Right lobe of liver (tissue), 6 donors: ENCODE results near the gene PAK5. TPM values are rescaled to one million over a fixed set of nuclear protein-coding genes. Genes with fewer than 3 reads are reported as not detected.

Source experiments
- ATAC-seq, 4 donors: fragments of 200-7000 bp; cut with Tn5 transposase; one replicate each; pipeline ENCODE4 v1.9.1; 2020; ENCODE audit warnings: mild to moderate bottlenecking in 4 of 4, moderate library complexity in 4 of 4
- DNase-seq, 3 donors: peaks; one replicate each; pipeline ENCODE4 v3.0.0-alpha.2; 2020
- H3K27ac ChIP-seq, 3 donors: fragments of 200-600 bp; one replicate each; pipeline ENCODE4 v1.8.0; 2022
- H3K27me3 ChIP-seq, 2 donors: fragments of 200-600 bp; one replicate each; pipeline ENCODE4 v1.8.0; 2022
- H3K36me3 ChIP-seq, 4 donors: fragments of 200-600 bp; sonication (generic) in 1 of 4; one replicate each; pipeline versions ENCODE4 v1.5.1 to v1.8.0; 2017 to 2022; ENCODE audit warnings: control low read depth in 1 of 4
- H3K4me1 ChIP-seq, 4 donors: fragments of 200-600 bp; sonication (generic) in 1 of 4; one replicate each; pipeline versions ENCODE4 v1.5.1 to v1.8.0; 2017 to 2022; ENCODE audit warnings: control low read depth in 1 of 4
- H3K4me3 ChIP-seq, 3 donors: fragments of 200-600 bp; one replicate each; pipeline ENCODE4 v1.8.0; 2022
- H3K9me3 ChIP-seq, 4 donors: fragments of 200-600 bp; sonication (generic) in 1 of 4; one replicate each; pipeline versions ENCODE4 v1.5.1 to v1.8.0; 2017 to 2022; ENCODE audit warnings: control low read depth in 1 of 4
- POLR2A ChIP-seq: fragments of 450-650 bp; IDR thresholded peaks from one replicate; pipeline ENCODE4 v1.6.1; 2017; ENCODE audit warnings: antibody characterized with exemption, mild to moderate bottlenecking
- WGBS: methylation state at CpG from one replicate; pipeline ENCODE4 v1.1.6; 2018; ENCODE audit warnings: low coverage, low lambda C conversion rate; ENCODE audit not compliant: insufficient coverage; ENCODE audit errors: missing lambda C conversion rate; 5-methylcytosine and 5-hydroxymethylcytosine counted together
- intact Hi-C, 2 donors: fragments of 100-400 bp; cut with DNase I; formaldehyde crosslinking; loops; one replicate each; pipeline versions ENCODE4 v1.11.2 to v1.14.1; 2022
- total RNA-seq, 6 experiments: library from RNA; depleted of rRNA in 2 of 6; stranded (reverse); fragments of >200 nt in 2 of 6; fragmentation: NEBNext Ultra II Directional in 3 of 6; extraction: Animal tissue kit (Norgen Biotek cat#: 25700) in 3 of 6; gene quantifications; one replicate each; pipeline versions ENCODE4 v1.1.0 to v1.2.4, GENCODE V29; 2016 to 2023
- TF ChIP-seq, protein P1 (sequence below), 4 donors: fragments of 200-600 bp in 3 of 4; fragments of 450-650 bp in 1 of 4; IDR thresholded peaks; one replicate each; pipeline versions ENCODE4 v1.5.1 to v1.8.0; 2016 to 2022; ENCODE audit warnings: antibody characterized with exemption in 4 of 4, mild to moderate bottlenecking in 2 of 4
- donor health status: DM: no; HTN: yes; CAD: no.
- donor health status: DM: no; HTN: no; CAD: no.
- donor health status: DM: no; HTN: no; CAD: no.
- donor health status: DM: no; HTN: yes; CAD: no.
- donor health status: DM: no; HTN: yes; CAD: no.

PAK5 gene
- total RNA-seq, 6 experiments from 2014 or later = 0.05 to 0.07 TPM; not detected in 4

DNA sequence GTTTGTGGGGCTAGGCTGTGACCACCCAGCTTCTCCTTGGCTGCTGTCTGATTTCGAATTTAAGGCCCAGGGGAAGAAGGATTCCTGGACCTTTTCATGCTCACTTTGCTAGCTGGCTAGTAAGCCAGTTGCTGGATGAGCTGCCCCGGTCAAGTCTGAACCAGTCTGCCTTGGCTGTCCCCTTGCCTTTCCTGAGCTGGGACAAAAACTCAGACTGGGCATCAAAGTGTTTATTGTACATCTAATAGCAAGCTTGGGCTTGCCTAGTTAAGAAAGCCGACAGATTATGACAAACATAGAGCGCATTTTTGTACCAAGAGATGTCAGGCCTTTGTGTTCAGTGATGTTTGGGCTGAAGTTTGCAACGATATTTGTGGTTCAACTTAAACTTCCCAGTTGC lies 750 bp upstream of the PAK5 start:
- H3K9me3 ChIP-seq = no peaks in the 10 kb centered on the region
- TF ChIP-seq, protein P1, sequence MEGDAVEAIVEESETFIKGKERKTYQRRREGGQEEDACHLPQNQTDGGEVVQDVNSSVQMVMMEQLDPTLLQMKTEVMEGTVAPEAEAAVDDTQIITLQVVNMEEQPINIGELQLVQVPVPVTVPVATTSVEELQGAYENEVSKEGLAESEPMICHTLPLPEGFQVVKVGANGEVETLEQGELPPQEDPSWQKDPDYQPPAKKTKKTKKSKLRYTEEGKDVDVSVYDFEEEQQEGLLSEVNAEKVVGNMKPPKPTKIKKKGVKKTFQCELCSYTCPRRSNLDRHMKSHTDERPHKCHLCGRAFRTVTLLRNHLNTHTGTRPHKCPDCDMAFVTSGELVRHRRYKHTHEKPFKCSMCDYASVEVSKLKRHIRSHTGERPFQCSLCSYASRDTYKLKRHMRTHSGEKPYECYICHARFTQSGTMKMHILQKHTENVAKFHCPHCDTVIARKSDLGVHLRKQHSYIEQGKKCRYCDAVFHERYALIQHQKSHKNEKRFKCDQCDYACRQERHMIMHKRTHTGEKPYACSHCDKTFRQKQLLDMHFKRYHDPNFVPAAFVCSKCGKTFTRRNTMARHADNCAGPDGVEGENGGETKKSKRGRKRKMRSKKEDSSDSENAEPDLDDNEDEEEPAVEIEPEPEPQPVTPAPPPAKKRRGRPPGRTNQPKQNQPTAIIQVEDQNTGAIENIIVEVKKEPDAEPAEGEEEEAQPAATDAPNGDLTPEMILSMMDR (IDR thresholded peaks at IDR 0.05) = no peak
- no peak for TF ChIP-seq POLR2A
- no peak overlapping the region for H3K27ac ChIP-seq
- H3K4me3 ChIP-seq = no peak overlapping the region
- no peak for ATAC-seq
- H3K36me3 ChIP-seq = no peaks in the 10 kb centered on the region
- DNase-seq = no peak
- 61% methylated on average over 4 of the region's 5 CpGs for WGBS
- peaks cover 0 to 10% of the 10 kb centered on the region in 2 donors for H3K27me3 ChIP-seq
- intact Hi-C loops = no loop called here
- H3K4me1 ChIP-seq = no peaks in the 10 kb centered on the region

DNA sequence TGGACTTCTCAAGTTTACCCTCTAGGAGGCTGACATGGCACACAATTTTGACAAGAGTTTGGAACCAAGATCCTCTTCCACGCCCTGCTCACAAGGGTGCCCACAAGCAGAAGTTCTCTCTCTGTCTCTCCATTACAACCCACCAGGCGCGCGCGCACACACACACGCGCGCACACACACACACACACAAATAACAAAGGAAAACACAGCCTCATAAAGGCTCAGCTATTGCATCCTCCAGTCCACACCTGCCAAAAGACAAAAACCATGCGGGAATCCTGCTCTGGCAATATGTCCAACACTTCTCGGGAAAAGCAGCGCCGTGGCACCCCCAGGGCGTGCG lies 870 bp downstream of the PAK5 start:
- ATAC-seq (no peak), DNase-seq (no peak)
- 6% methylated on average over 13 of the region's 14 CpGs for WGBS
- Histone ChIP-seq H3K4me3 (no peak overlapping the region), H3K27me3 (peaks cover 0 to 10% of the 10 kb centered on the region in 2 donors), H3K4me1 (no peaks in the 10 kb centered on the region), H3K36me3 (no peaks in the 10 kb centered on the region), H3K9me3 (no peaks in the 10 kb centered on the region), H3K27ac (no peak overlapping the region)
- intact Hi-C loops = no loop called here
- no peak for TF ChIP-seq POLR2A
- TF ChIP-seq, protein P1 (IDR thresholded peaks at IDR 0.05) = no peak

DNA sequence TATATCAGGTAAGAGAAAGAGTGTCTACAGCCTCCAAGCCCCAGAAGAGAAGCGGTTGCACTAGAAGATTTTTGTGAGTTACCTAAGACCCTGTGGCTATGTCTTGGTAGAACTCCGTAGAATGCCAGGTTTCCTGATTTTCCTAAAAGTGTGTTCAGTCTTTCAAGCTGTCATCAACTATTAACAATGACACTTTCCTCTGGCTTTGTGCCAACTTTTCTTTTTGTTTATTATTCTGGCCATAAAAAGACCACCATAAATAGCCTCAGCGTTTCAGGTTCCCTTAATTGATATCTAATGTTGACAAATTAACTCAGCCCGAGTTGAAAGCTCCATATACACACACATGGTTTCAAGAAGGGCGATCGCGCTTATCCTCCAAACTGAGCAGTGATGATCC lies 1.2 kb downstream of the PAK5 start:
- Histone ChIP-seq H3K9me3 (no peaks in the 10 kb centered on the region), H3K36me3 (no peaks in the 10 kb centered on the region), H3K27me3 (peaks cover 0 to 10% of the 10 kb centered on the region in 2 donors), H3K4me1 (no peaks in the 10 kb centered on the region), H3K4me3 (no peak overlapping the region), H3K27ac (no peak overlapping the region)
- DNase-seq = no peak
- intact Hi-C loops = no loop called here
- ATAC-seq = no peak
- WGBS = 34% methylated on average over 5 of the region's 7 CpGs
- no peak for TF ChIP-seq POLR2A

DNA sequence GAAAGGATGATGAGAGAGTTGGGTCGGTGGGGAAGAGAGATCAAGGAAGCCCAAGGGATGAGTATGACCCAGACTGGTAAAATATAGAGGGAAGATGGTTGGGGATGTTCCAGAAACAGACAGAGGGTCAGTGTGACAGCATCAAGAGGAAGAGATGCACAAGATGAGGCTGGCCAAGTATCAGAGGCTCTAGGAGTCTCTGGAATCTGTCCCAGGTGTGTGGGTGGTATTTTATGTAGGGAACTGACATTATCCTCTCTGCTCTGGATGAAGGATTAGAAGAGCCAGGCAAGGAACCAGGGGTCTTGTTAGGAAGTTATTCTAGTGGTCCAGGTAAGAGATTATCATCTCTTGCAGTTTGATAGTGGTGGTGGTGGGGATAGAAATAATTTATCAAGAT lies 3.6 kb downstream of the PAK5 start:
- H3K4me3 ChIP-seq = no peak overlapping the region
- H3K36me3 ChIP-seq = no peaks in the 10 kb centered on the region
- intact Hi-C loops = no loop called here
- no peak for TF ChIP-seq POLR2A
- TF ChIP-seq, protein P1 (IDR thresholded peaks at IDR 0.05) = no peak
- no peak overlapping the region for H3K27ac ChIP-seq
- no peak for ATAC-seq
- 40% methylated on average over 1 of the region's 1 CpG for WGBS
- no peak for DNase-seq
- H3K4me1 ChIP-seq = no peaks in the 10 kb centered on the region
- no peaks in the 10 kb centered on the region for H3K9me3 ChIP-seq
- H3K27me3 ChIP-seq = peaks cover 0 to 10% of the 10 kb centered on the region in 2 donors

DNA sequence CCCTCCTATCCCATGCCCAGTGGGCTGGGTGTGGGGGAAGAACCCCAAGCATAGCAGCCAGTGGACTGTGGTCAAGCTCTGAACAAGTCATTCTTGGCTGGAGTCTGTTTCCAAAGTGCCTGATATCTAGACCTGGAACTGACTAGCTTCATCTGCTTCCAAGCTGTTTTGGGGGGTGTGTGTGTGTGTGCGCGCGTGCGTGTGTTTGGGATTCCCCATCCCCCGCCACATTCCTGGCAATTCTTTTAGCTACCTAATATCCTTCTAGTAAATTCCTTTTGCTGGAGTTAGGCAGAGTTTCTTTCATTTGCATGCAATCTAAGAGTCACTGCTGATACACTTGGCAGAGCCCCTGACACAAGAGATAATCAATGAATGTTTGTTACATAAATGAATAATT lies 7.8 kb downstream of the PAK5 start:
- TF ChIP-seq POLR2A = no peak
- TF ChIP-seq, protein P1 (IDR thresholded peaks at IDR 0.05) = no peak
- peaks cover 0 to 2% (median 0%) of the 10 kb centered on the region in 4 donors for H3K4me1 ChIP-seq
- no peak overlapping the region for H3K27ac ChIP-seq
- no peaks in the 10 kb centered on the region for H3K9me3 ChIP-seq
- DNase-seq (no peak), ATAC-seq (no peak)
- no peak overlapping the region for H3K4me3 ChIP-seq
- intact Hi-C loops = no loop called here
- no peaks in the 10 kb centered on the region for H3K36me3 ChIP-seq
- WGBS = 80% methylated on average over 5 of the region's 5 CpGs
- no peaks in the 10 kb centered on the region for H3K27me3 ChIP-seq
